Measurements from ENCODE around the gene NOC4L.

DNA sequence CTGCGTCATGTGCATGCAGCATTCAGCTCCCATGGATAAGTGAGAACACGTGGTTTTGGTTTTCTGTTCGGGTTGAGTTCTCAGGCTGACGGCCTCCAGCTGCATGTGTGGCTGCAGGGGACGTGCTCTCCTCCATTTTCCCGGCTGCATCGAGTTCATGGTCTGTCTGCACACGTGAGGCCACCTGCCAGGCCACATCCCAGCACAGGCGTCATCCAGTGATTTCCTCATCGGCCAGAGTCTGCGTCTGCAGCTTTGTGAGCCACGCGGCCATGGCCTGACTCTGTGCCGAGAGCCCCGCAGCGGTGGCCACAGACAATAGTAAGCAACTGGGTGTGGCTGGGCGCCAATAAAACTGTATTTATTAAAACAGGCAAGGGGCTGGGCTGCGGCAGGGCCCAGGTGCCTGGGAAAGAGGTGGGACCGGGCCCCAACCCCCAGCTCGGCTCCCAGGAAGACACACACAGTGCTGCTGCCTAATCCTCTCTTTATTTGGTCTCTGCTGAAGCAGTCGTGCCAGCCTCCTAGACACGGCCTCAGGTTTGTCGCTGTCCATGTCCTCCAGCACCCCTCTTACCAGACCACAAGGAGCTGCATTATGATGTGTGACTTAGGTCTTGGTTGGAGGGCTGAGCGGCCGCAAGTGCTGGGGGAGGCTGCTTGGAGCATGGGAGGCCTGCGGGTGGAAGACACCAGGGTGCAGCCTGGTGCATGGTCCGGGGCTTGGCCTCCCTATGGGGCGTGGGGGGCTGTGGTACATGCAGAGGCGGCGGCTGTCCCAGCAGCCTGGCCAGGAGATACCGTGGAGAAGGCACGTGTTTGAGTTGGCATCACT, 52.0 kb downstream of the NOC4L start:
- TF ChIP-seq TCF12 (IDR thresholded peaks at IDR 0.05; ENCODE audit: low read depth) (no peak), NFIC (IDR thresholded peaks at IDR 0.05) (no peak), REST (IDR thresholded peaks at IDR 0.05; ENCODE audit: low read depth) (peak; percentile 30; the same call in 1 of the 2 replicates), TAF1 (IDR thresholded peaks at IDR 0.05; ENCODE audit: low read depth) (no peak), ZBTB7A (IDR thresholded peaks at IDR 0.05; ENCODE audit: low read depth) (no peak)

Measured in Ishikawa (cell line).